Measurements from ENCODE around the gene MRPS31. TPM values are rescaled to one million over a fixed set of nuclear protein-coding genes. Genes with fewer than 3 reads are reported as not detected.
"Not testable (repeated sequence)": the region's sequence is repeated elsewhere in the genome, so short reads cannot be mapped to it uniquely, and the experiment has no call there.

Gene MRPS31
- total RNA-seq, 1 donor from 2014 or later, result 32.0 TPM

- H3K9me3 Mint-ChIP-seq, result no peaks in the 10 kb centered on the region
- no peak for TF ChIP-seq CTCF (conservative IDR thresholded peaks at IDR 0.05)
- H3K36me3 Mint-ChIP-seq (ENCODE audit: low read depth), result peaks cover 7% of the 10 kb centered on the region
- no peak overlapping the region for H3K4me3 Mint-ChIP-seq
- H3K4me1 Mint-ChIP-seq, result no peaks in the 10 kb centered on the region
- no peak overlapping the region for H3K27ac Mint-ChIP-seq (ENCODE audit: unreplicated experiment)
- no peaks in the 10 kb centered on the region for H3K27me3 Mint-ChIP-seq (ENCODE audit: low read depth)
- no peak for DNase-seq (ENCODE audit: low read depth, low spot score)
Measured at GRCh38 chr13:40755082-40755700, 15.8 kb downstream of the MRPS31 start.

- no peak for DNase-seq (ENCODE audit: low read depth, low spot score)
- Mint-ChIP-seq H3K27me3 (ENCODE audit: low read depth) (no peaks in the 10 kb centered on the region), H3K36me3 (ENCODE audit: low read depth) (peaks cover 2% of the 10 kb centered on the region), H3K9me3 (no peaks in the 10 kb centered on the region), H3K4me3 (no peak overlapping the region), H3K27ac (ENCODE audit: unreplicated experiment) (no peak overlapping the region), H3K4me1 (no peaks in the 10 kb centered on the region)
- TF ChIP-seq CTCF (conservative IDR thresholded peaks at IDR 0.05), result peak; percentile 35
Measured at GRCh38 chr13:40749327-40749726, 21.7 kb downstream of the MRPS31 start.

DNA sequence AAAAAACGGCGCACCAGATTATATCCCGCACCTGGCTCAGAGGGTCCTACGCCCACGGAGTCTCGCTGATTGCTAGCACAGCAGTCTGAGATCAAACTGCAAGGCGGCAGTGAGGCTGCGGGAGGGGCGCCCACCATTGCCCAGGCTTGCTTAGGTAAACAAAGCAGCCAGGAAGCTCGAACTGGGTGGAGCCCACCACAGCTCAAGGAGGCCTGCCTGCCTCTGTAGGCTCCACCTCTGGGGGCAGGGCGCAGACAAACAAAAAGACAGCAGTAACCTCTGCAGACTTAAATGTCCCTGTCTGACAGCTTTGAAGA lies 35.8 kb downstream of the MRPS31 start:
- Mint-ChIP-seq H3K36me3 (ENCODE audit: low read depth) (peaks cover 22% of the 10 kb centered on the region), H3K4me1 (peaks cover 12% of the 10 kb centered on the region), H3K4me3 (peak overlapping the region; percentile 72)
- not testable (repeated sequence) for H3K9me3 Mint-ChIP-seq; DNase-seq (ENCODE audit: low read depth, low spot score); H3K27me3 Mint-ChIP-seq (ENCODE audit: low read depth); H3K27ac Mint-ChIP-seq (ENCODE audit: unreplicated experiment)

- not testable (repeated sequence) for DNase-seq (ENCODE audit: low read depth, low spot score); H3K9me3 Mint-ChIP-seq; H3K27me3 Mint-ChIP-seq (ENCODE audit: low read depth)
- Mint-ChIP-seq H3K4me1 (peaks cover 12% of the 10 kb centered on the region), H3K4me3 (peak overlapping the region; percentile 72), H3K27ac (ENCODE audit: unreplicated experiment) (peak overlapping the region; percentile 50), H3K36me3 (ENCODE audit: low read depth) (peaks cover 22% of the 10 kb centered on the region)
Measured at GRCh38 chr13:40734536-40735231, 36.3 kb downstream of the MRPS31 start.

DNA sequence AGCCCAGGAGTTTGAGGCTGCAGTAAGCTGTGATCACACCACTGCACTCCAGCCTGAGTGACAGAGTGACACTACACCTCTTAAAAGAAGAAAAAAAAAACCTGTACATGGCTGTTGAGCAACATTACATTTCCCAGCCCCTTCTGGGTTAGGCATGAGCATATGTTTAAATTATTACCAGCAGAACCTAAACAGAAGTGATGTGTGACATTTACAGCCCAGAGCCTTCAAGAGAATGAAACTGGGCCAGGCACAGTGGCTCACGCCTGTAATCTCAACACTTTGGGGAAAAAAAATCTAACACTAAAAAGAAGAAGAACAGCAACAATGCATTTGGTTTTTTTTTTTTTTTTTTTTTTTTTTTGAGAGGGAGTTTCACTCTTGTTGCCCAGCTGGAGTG lies 38.3 kb downstream of the MRPS31 start:
- Mint-ChIP-seq H3K4me3 (no peak overlapping the region), H3K4me1 (peaks cover 12% of the 10 kb centered on the region), H3K36me3 (ENCODE audit: low read depth) (peaks cover 17% of the 10 kb centered on the region), H3K27me3 (ENCODE audit: low read depth) (no peaks in the 10 kb centered on the region), H3K9me3 (no peaks in the 10 kb centered on the region), H3K27ac (ENCODE audit: unreplicated experiment) (no peak overlapping the region)
- TF ChIP-seq CTCF (conservative IDR thresholded peaks at IDR 0.05), result no peak
- DNase-seq (ENCODE audit: low read depth, low spot score), result no peak

GRCh38 chr13:40728595-40728994 lies 42.4 kb downstream of the MRPS31 start:
- no peak for DNase-seq (ENCODE audit: low read depth, low spot score)
- Mint-ChIP-seq H3K27me3 (ENCODE audit: low read depth) (no peaks in the 10 kb centered on the region), H3K4me1 (peaks cover 4% of the 10 kb centered on the region), H3K27ac (ENCODE audit: unreplicated experiment) (no peak overlapping the region), H3K36me3 (ENCODE audit: low read depth) (peaks cover 12% of the 10 kb centered on the region), H3K9me3 (no peaks in the 10 kb centered on the region), H3K4me3 (no peak overlapping the region)
- TF ChIP-seq CTCF (conservative IDR thresholded peaks at IDR 0.05), result no peak

DNA sequence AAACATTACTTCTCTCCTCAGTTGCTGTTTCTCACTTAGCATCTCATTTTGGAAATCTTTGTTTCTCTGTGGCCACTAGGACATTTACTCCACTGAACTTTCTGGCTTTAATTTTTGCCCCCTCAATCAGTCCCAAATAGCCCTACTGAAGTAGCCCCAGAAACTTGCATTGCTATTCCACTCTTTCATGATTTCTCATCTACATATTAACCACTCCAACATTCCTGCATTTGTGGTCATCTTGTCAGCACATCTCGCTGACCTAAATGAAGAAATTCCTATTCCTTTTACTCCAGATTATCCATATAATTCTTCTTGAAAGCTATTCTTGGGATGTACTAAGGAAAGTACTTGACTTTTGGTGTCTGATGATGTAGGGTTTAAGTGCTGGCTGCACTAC lies 56.6 kb downstream of the MRPS31 start:
- DNase-seq (ENCODE audit: low read depth, low spot score); H3K4me3 Mint-ChIP-seq; H3K27ac Mint-ChIP-seq (ENCODE audit: unreplicated experiment); H3K4me1 Mint-ChIP-seq; H3K27me3 Mint-ChIP-seq (ENCODE audit: low read depth): not testable (repeated sequence)
- Mint-ChIP-seq H3K36me3 (ENCODE audit: low read depth) (peaks cover 38% of the 10 kb centered on the region), H3K9me3 (peaks cover 11% of the 10 kb centered on the region)
